CD4-positive, alpha-beta T cell (primary cell): ENCODE measurements around the gene BAG1. TPM values are rescaled to one million over a fixed set of nuclear protein-coding genes. Genes with fewer than 3 reads are reported as not detected.

ENCODE experiments used
- ATAC-seq: fragments of 200-7000 bp; cut with Tn5 transposase; one replicate; pipeline ENCODE4 v1.10.0; 2022; ENCODE audit warnings: mild to moderate bottlenecking; ENCODE audit not compliant: poor library complexity
- CTCF ChIA-PET: fragments of 350-600 bp; sonication (Branson Sonifier 250); formaldehyde crosslinking; loops from one replicate; lab custom pipeline; 2021; ENCODE audit warnings: antibody characterized with exemption, inconsistent platforms; lab: Charles Lee
- POLR2A ChIA-PET: fragments of 350-600 bp; sonication (Branson Sonifier 250); formaldehyde crosslinking; loops from one replicate; lab custom pipeline; 2021; ENCODE audit warnings: antibody characterized with exemption, inconsistent platforms; lab: Charles Lee
- DNase-seq, 14 experiments: peaks; one replicate each; pipeline ENCODE4 v3.0.0-alpha.2; 2013 to 2020; ENCODE audit warnings: mixed read lengths in 2 of 14
- H3K27ac ChIP-seq, 2 donors: one replicate each; pipeline versions ENCODE4 v1.5.1 to v1.7.0; 2013; ENCODE audit warnings: low read length in 2 of 2, low read depth in 1 of 2, mild to moderate bottlenecking in 1 of 2
- H3K27me3 ChIP-seq, 2 experiments: 1 replicate in 1 of 2; 2 replicates in 1 of 2; pipeline versions ENCODE4 v1.6.1 to v1.7.0; 2013; ENCODE audit warnings: low read length in 2 of 2, control low read depth in 1 of 2, mild to moderate bottlenecking in 1 of 2, moderate library complexity in 1 of 2; ENCODE audit not compliant: insufficient read depth in 2 of 2, control insufficient read depth in 1 of 2
- H3K36me3 ChIP-seq: one replicate; pipeline ENCODE4 v1.6.1; 2013; ENCODE audit warnings: low read length, control low read depth; ENCODE audit not compliant: insufficient read depth
- H3K4me1 ChIP-seq: one replicate; pipeline ENCODE4 v1.6.1; 2013; ENCODE audit warnings: low read length, control low read depth; ENCODE audit not compliant: insufficient read depth
- H3K4me3 ChIP-seq: one replicate; pipeline ENCODE4 v1.5.1; 2013; ENCODE audit warnings: mild to moderate bottlenecking, low read length, moderate library complexity
- H3K9me3 ChIP-seq, 2 experiments: 1 replicate in 1 of 2; 2 replicates in 1 of 2; pipeline versions ENCODE4 v1.6.1 to v1.7.0; 2013; ENCODE audit warnings: low read length in 2 of 2, mild to moderate bottlenecking in 2 of 2, control low read depth in 1 of 2, moderate library complexity in 1 of 2; ENCODE audit not compliant: control insufficient read depth in 1 of 2, insufficient read depth in 1 of 2
- H3K27ac Mint-ChIP-seq: one replicate; pipeline ENCODE4 v1.8.0; 2020; ENCODE audit warnings: mixed read lengths
- H3K27me3 Mint-ChIP-seq: one replicate; pipeline ENCODE4 v1.8.0; 2021; ENCODE audit warnings: mixed read lengths
- H3K36me3 Mint-ChIP-seq: one replicate; pipeline ENCODE4 v1.8.0; 2021; ENCODE audit warnings: low read depth, mixed read lengths
- H3K4me1 Mint-ChIP-seq: one replicate; pipeline ENCODE4 v1.8.0; 2021; ENCODE audit warnings: low read depth, mixed read lengths
- H3K4me3 Mint-ChIP-seq: one replicate; pipeline ENCODE4 v1.8.0; 2020; ENCODE audit warnings: mild to moderate bottlenecking, mixed read lengths
- H3K9me3 Mint-ChIP-seq: one replicate; pipeline ENCODE4 v1.8.0; 2020; ENCODE audit warnings: mixed read lengths
- intact Hi-C, 2 experiments: fragments of 100-400 bp; cut with DNase I in 1 of 2; cut with micrococcal nuclease in 1 of 2; formaldehyde crosslinking; loops; one replicate each; pipeline versions ENCODE4 v1.15.1 to v1.9.0; 2023 to 2025; cut with DNase I, micrococcal nuclease
- total RNA-seq, 174 experiments: library from RNA in 2 of 174; stranded (reverse) in 2 of 174; gene quantifications; one replicate each; pipeline ENCODE4 v1.2.3 and lab custom pipeline; 2021 to 2026
- TF ChIP-seq, protein P1 (sequence below): fragments of 200-600 bp; IDR thresholded peaks from one replicate; pipeline ENCODE4 v1.8.0; 2022; ENCODE audit warnings: antibody characterized with exemption, mild to moderate bottlenecking

BAG1 gene
- total RNA-seq, 2 experiments from 2014 or later, result 58.0 to 61.4 TPM

DNA sequence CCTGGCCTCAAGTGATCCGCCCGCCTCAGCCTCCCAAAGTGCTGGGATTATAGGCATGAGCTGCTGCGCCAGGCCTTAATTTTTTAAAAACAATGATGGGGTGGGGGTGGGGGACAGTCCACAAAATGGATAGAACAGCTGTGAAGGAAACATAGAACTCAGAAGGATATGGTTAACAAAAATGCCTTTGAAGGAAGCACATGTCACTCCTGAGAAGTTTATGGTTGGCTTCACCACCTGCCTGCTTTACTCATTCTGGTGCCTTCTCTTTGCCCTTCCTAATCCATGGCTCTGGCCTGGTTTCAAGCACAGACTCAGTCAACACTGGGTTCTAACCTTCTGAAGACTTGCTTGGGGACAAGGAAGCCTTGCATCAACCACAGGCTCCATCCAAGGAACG, 10.3 kb downstream of the BAG1 start:
- peaks cover 74% of the 10 kb centered on the region for H3K36me3 ChIP-seq
- intact Hi-C loops, result no loop called here
- H3K36me3 Mint-ChIP-seq, result peaks cover 92% of the 10 kb centered on the region
- H3K4me3 Mint-ChIP-seq, result no peak overlapping the region
- H3K27ac Mint-ChIP-seq, result no peak overlapping the region
- no peak overlapping the region for H3K4me3 ChIP-seq
- H3K9me3 Mint-ChIP-seq, result no peaks in the 10 kb centered on the region
- TF ChIP-seq, protein P1, sequence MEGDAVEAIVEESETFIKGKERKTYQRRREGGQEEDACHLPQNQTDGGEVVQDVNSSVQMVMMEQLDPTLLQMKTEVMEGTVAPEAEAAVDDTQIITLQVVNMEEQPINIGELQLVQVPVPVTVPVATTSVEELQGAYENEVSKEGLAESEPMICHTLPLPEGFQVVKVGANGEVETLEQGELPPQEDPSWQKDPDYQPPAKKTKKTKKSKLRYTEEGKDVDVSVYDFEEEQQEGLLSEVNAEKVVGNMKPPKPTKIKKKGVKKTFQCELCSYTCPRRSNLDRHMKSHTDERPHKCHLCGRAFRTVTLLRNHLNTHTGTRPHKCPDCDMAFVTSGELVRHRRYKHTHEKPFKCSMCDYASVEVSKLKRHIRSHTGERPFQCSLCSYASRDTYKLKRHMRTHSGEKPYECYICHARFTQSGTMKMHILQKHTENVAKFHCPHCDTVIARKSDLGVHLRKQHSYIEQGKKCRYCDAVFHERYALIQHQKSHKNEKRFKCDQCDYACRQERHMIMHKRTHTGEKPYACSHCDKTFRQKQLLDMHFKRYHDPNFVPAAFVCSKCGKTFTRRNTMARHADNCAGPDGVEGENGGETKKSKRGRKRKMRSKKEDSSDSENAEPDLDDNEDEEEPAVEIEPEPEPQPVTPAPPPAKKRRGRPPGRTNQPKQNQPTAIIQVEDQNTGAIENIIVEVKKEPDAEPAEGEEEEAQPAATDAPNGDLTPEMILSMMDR, result no peak
- POLR2A ChIA-PET, result no interaction called here
- H3K27me3 Mint-ChIP-seq, result no peaks in the 10 kb centered on the region
- H3K27ac ChIP-seq, result no peak overlapping the region
- H3K4me1 Mint-ChIP-seq, result peaks cover 8% of the 10 kb centered on the region
- no peaks in the 10 kb centered on the region for H3K27me3 ChIP-seq
- DNase-seq, result no peak
- H3K4me1 ChIP-seq, result no peaks in the 10 kb centered on the region
- CTCF ChIA-PET, result no interaction called here
- H3K9me3 ChIP-seq, result no peaks in the 10 kb centered on the region
- ATAC-seq, result no peak

DNA sequence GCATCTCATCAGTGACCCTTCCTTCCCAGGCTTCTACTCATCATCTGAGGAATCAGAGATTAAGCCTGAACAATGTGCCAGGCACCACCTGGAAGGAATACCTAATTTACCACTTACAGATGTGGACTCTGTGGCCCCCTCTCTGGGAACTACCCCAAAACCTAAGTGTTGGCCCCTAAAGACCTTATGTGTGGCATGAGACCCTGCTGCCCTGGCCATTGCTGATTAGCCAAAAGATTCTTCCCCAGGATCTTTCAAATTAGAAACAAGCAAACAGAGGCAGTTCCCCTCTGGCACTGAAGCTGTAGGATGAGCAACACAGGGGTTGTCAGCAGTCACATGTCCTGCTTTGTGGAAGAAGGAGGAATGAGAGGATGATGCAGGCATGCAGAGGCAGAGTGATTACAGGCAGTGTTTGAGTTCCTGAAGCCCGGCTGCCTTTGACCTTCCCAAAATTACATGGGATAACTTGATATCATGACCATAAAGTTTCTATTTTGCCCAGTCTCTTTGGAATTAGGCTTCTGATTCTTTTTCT, 14.0 kb downstream of the BAG1 start:
- Mint-ChIP-seq H3K27me3 (no peaks in the 10 kb centered on the region), H3K9me3 (no peaks in the 10 kb centered on the region), H3K36me3 (peaks cover 70% of the 10 kb centered on the region), H3K4me3 (no peak overlapping the region), H3K27ac (no peak overlapping the region), H3K4me1 (no peaks in the 10 kb centered on the region)
- Histone ChIP-seq H3K4me3 (no peak overlapping the region), H3K27me3 (no peaks in the 10 kb centered on the region), H3K36me3 (peaks cover 42% of the 10 kb centered on the region), H3K27ac (no peak overlapping the region), H3K9me3 (no peaks in the 10 kb centered on the region), H3K4me1 (no peaks in the 10 kb centered on the region)
- TF ChIP-seq, protein P1, result no peak
- DNase-seq (no peak), ATAC-seq (no peak)
- POLR2A ChIA-PET, result no interaction called here
- intact Hi-C loops, result no loop called here
- CTCF ChIA-PET, result no interaction called here

DNA sequence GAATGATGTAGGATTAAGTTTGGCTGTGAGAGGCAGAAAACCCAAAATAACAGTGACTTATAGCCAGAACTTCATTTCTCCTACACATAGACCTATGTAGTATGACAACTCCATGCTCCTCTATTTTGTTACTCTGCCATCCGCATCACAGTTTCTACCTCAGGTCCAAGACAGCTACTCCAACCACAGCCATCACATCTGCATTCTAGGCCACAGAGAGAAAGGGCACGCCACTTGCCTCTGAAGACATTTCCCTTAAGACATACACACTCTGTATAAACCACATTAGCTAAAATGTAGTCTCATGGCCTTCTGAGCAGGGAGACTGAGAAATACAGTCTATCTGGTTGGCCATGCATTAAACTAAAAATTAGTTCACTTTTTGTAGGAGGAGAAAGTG, 14.5 kb downstream of the BAG1 start:
- H3K4me1 ChIP-seq, result no peaks in the 10 kb centered on the region
- H3K4me3 Mint-ChIP-seq, result no peak overlapping the region
- H3K36me3 Mint-ChIP-seq, result peaks cover 66% of the 10 kb centered on the region
- no peak for DNase-seq
- no peak overlapping the region for H3K27ac Mint-ChIP-seq
- TF ChIP-seq, protein P1, result no peak
- CTCF ChIA-PET, result no interaction called here
- no peak for ATAC-seq
- no peaks in the 10 kb centered on the region for H3K9me3 Mint-ChIP-seq
- H3K9me3 ChIP-seq, result no peaks in the 10 kb centered on the region
- no peaks in the 10 kb centered on the region for H3K4me1 Mint-ChIP-seq
- no peaks in the 10 kb centered on the region for H3K27me3 Mint-ChIP-seq
- POLR2A ChIA-PET, result no interaction called here
- intact Hi-C loops, result no loop called here
- H3K27ac ChIP-seq, result no peak overlapping the region
- H3K36me3 ChIP-seq, result peaks cover 36% of the 10 kb centered on the region
- no peaks in the 10 kb centered on the region for H3K27me3 ChIP-seq
- no peak overlapping the region for H3K4me3 ChIP-seq
